ENCODE results near the gene CCNA1.

Gene CCNA1

GRCh38 chr13:36450534-36450933 is 18.2 kb downstream of the CCNA1 start:
- in situ Hi-C loops (cut with HindIII; ENCODE audit: low sequenced_read_pairs), result no loop called here

GRCh38 chr13:36453516-36453915 is 21.2 kb downstream of the CCNA1 start:
- in situ Hi-C loops (cut with HindIII; ENCODE audit: low sequenced_read_pairs), result no loop called here

- in situ Hi-C loops (cut with HindIII; ENCODE audit: low sequenced_read_pairs), result no loop called here
Measured at GRCh38 chr13:36454121-36454520, 21.8 kb downstream of the CCNA1 start.

- in situ Hi-C loops (cut with HindIII; ENCODE audit: low sequenced_read_pairs), result no loop called here
Measured at GRCh38 chr13:36454987-36455386, 22.7 kb downstream of the CCNA1 start.

- in situ Hi-C loops (cut with HindIII; ENCODE audit: low sequenced_read_pairs), result no loop called here
Measured at GRCh38 chr13:36456577-36456976, 24.3 kb downstream of the CCNA1 start.

GRCh38 chr13:36461506-36461905 is 29.2 kb downstream of the CCNA1 start:
- in situ Hi-C loops (cut with HindIII; ENCODE audit: low sequenced_read_pairs), result no loop called here

- in situ Hi-C loops (cut with HindIII; ENCODE audit: low sequenced_read_pairs), result no loop called here
Measured at GRCh38 chr13:36475468-36475867, 43.2 kb downstream of the CCNA1 start.

- in situ Hi-C loops (cut with HindIII; ENCODE audit: low sequenced_read_pairs), result no loop called here
Measured at GRCh38 chr13:36476661-36477060, 44.4 kb downstream of the CCNA1 start.

GRCh38 chr13:36480726-36481427 is 48.6 kb downstream of the CCNA1 start:
- in situ Hi-C loops (cut with HindIII; ENCODE audit: low sequenced_read_pairs), result no loop called here

GRCh38 chr13:36490055-36490454 is 57.8 kb downstream of the CCNA1 start:
- in situ Hi-C loops (cut with HindIII; ENCODE audit: low sequenced_read_pairs), result no loop called here
